ENCODE data around the gene CDH2.
"Not testable (repeated sequence)": the region's sequence is repeated elsewhere in the genome, so short reads cannot be mapped to it uniquely, and the experiment has no call there.

Gene CDH2

DNA sequence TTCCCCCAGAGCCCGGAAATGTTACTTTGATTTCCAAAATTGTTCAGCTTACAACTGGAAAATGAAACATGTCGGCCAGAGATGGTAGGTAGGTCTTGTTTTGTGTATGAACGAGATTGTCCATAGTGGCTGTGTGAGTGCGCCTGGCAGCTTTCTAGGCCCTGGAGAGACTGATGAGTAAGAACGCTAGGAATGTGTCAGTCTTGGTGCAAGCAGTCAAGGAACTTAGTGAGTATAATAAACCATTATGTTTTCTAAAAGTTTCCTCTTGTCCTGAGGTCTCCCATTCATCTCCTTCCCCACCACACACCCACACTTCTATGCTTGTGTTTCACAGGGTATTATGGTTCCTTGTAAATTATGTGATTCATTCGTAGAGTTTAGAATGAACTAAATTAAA, 234.2 kb downstream of the CDH2 start:
- in situ Hi-C loops (cut with HindIII; ENCODE audit: low sequenced_read_pairs) = no loop called here
- DNase-seq (ENCODE audit: low read depth) = peak; percentile 15
- TF ChIP-seq, protein P1, sequence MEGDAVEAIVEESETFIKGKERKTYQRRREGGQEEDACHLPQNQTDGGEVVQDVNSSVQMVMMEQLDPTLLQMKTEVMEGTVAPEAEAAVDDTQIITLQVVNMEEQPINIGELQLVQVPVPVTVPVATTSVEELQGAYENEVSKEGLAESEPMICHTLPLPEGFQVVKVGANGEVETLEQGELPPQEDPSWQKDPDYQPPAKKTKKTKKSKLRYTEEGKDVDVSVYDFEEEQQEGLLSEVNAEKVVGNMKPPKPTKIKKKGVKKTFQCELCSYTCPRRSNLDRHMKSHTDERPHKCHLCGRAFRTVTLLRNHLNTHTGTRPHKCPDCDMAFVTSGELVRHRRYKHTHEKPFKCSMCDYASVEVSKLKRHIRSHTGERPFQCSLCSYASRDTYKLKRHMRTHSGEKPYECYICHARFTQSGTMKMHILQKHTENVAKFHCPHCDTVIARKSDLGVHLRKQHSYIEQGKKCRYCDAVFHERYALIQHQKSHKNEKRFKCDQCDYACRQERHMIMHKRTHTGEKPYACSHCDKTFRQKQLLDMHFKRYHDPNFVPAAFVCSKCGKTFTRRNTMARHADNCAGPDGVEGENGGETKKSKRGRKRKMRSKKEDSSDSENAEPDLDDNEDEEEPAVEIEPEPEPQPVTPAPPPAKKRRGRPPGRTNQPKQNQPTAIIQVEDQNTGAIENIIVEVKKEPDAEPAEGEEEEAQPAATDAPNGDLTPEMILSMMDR (IDR thresholded peaks at IDR 0.05; ENCODE audit: low read depth, low read length, missing control alignments) = no peak
- no peak overlapping the region for H3K4me3 ChIP-seq (ENCODE audit: low read depth, low read length)

DNA sequence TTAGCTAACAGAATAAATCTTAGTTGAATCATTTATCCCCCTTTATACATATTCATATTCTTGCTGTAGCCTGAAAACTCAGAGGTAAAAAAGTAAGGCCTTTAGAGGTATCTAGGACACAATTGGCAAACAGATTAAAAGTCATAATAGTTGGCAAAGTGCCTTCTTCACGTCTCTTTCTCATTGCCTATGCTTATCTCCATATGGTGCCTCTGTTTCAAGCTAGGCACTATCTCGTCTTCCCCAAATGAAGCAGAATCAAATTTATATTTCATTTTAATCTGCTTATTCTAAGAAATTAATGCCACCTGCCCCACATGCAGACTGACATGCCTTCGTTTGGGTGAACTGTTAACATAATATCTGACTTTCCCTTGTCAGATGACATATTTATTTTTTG, 245.4 kb downstream of the CDH2 start:
- in situ Hi-C loops (cut with HindIII; ENCODE audit: low sequenced_read_pairs) = no loop called here
- no peak for DNase-seq (ENCODE audit: low read depth)
- TF ChIP-seq, protein P1 (IDR thresholded peaks at IDR 0.05; ENCODE audit: low read depth, low read length, missing control alignments) = no peak

GRCh38 chr18:27922780-27923179, 254.2 kb downstream of the CDH2 start:
- in situ Hi-C loops (cut with HindIII; ENCODE audit: low sequenced_read_pairs) = no loop called here
- TF ChIP-seq, protein P1 (IDR thresholded peaks at IDR 0.05; ENCODE audit: low read depth, low read length, missing control alignments) = no peak
- no peak overlapping the region for H3K4me3 ChIP-seq (ENCODE audit: low read depth, low read length)
- DNase-seq (ENCODE audit: low read depth) = no peak

More for the DNA sequence above, 245.4 kb downstream of the CDH2 start:
- H3K4me3 ChIP-seq (ENCODE audit: low read depth, low read length) = no peak overlapping the region

DNA sequence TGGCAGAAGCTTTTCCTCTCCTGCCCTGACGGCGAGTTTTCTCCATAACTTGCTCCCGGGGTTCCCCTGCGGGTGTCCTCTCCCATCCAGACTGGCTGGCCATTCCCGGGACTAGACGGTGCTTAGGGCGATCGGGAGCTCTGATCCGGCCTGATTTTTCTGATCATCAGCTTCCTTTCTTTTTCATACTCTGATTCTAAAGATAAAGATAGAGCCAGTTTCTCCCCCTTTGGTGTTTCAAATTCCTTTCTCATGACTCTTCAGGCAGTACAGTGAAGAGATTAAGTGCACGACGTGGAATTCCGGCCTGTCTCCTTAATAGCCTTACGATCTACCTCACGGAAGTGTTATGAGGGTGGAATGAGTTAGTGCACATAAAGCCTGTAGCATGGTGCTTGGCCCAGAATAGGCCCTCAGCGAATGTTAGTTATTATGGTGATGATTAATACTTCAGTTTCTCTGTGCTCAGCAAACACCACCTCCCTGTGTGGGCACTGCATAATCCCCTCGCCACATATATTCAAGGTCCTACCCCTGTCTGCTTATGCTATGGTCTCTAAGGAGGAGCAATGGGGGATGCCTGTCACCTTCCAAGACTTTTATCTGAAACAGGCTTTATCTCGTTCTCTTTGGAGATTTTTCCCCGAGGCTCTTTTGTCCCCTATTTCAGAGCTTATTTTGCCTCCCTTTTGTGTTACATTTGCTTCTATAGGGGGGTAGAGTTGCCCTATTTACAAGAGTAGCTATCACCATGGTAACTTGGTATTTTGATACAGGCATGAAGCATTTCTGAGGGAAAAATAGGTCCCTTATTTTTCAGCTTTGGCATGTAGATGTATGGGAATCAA, 254.8 kb downstream of the CDH2 start:
- peak; percentile 77 for DNase-seq (ENCODE audit: low read depth)

DNA sequence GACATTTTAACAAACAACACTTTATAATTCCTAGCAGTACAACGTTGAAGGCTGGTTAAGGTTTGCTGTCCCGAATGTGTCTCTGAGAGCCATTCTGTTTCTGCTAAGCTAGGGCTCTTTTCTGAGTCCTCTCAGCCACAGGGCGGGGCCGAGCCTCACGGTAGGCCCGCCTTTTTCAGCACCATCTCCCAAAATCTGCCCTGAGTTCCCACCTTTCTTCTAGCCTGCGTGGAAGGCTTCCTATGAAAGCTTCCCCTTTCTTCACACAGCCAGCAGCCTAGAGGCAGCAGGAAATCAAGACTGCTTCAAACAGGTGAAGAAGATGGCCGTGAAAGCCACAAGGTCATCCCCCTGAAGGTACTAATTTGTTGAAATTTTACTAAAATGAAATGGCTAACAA, 255.5 kb downstream of the CDH2 start:
- TF ChIP-seq, protein P1 (IDR thresholded peaks at IDR 0.05; ENCODE audit: low read depth, low read length, missing control alignments) = no peak
- no peak overlapping the region for H3K4me3 ChIP-seq (ENCODE audit: low read depth, low read length)
- no peak for DNase-seq (ENCODE audit: low read depth)
- in situ Hi-C loops (cut with HindIII; ENCODE audit: low sequenced_read_pairs) = no loop called here

More for the DNA sequence above, 254.8 kb downstream of the CDH2 start:
- TF ChIP-seq, protein P1 (IDR thresholded peaks at IDR 0.05; ENCODE audit: low read depth, low read length, missing control alignments) = no peak
- in situ Hi-C loops (cut with HindIII; ENCODE audit: low sequenced_read_pairs) = no loop called here
- H3K4me3 ChIP-seq (ENCODE audit: low read depth, low read length) = peak overlapping the region; percentile 21

GRCh38 chr18:27920836-27921235, 256.1 kb downstream of the CDH2 start:
- TF ChIP-seq, protein P1 (IDR thresholded peaks at IDR 0.05; ENCODE audit: low read depth, low read length, missing control alignments) = no peak
- no peak for DNase-seq (ENCODE audit: low read depth)
- H3K4me3 ChIP-seq (ENCODE audit: low read depth, low read length) = no peak overlapping the region
- in situ Hi-C loops (cut with HindIII; ENCODE audit: low sequenced_read_pairs) = no loop called here

DNA sequence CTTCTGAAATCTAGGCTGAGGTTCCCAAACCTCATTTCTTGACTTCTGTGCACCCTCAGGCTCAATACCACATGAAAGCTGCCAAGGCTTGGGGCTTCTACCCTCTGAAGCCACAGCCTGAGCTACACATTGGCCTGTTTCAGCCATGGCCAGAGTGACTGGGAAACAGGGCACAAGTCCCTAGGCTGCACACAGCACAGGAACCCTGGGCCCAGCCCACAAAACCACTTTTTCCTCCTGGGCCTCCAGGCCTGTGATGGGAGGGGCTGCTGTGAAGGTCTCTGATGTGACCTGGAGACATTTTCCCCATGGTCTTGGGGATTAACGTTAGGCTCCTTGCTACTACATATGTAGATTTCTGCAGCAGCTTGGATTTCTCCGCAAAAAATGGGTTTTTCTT, 270.7 kb downstream of the CDH2 start:
- DNase-seq (ENCODE audit: low read depth); H3K4me3 ChIP-seq (ENCODE audit: low read depth, low read length); in situ Hi-C loops (cut with HindIII; ENCODE audit: low sequenced_read_pairs): not testable (repeated sequence)

All from astrocyte of the cerebellum (primary cell).